Stimulated activated CD8-positive, alpha-beta memory T cell treated with anti-CD3 and anti-CD28 coated beads, Interleukin-7, amount 100 ng/mL, for 24 hours (primary cell): ENCODE results near the gene RWDD4.

Experiments
- DNase-seq: peaks from one replicate; pipeline ENCODE4 v3.0.0-alpha.2; 2020; ENCODE audit warnings: low read depth

RWDD4 gene

DNA sequence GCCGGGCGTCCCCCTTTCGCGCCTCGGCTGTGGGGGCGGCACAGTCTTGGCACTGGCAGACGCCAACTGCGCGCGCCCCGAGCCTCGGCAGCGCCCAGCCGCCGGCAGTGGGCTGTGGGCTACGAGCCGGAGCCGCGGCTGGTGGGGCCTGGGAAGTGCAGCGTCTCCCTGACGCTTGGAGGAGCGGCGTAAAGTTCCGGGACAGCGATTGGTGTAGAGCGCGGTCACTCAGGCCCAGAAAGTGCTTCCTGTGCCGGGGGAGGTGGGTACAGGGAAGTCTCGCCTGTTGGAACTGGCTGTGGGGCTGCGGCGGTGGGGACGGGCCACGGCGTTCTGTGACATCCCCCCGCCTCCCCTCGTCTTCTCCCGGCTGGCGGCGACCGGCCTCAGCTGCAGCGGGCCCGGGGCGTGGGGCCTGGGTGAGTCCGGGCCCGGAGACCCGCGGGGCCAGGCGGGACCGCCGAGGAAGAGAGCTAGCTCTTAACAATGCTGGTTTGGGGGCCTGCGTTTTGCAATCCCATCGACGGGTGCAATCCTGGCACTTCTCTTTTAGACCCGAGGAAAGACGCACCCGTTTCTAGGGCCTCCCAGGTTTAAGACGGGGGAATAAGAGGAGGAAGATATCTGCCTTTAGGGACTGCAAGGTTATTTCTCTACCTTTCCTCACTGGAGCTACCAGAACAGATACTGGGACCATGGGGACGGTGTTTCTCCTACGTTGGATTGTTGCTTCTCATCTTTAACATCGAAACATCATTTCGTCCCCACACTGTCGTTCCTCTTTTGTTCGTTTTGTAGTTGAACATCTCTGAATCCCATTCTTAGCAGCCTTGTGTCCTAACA lies at the start of gene RWDD4, which contains the start of gene TRAPPC11:
TSS of gene RWDD4 (minus strand) at position 157 of the 843 bp plus-strand sequence. CDS start 233 bp downstream, outside the sequence.
TSS of gene TRAPPC11 (plus strand) at position 265 of the 843 bp plus-strand sequence. CDS start 4,575 bp downstream, outside the sequence.
- DNase-seq = peak; percentile 94

DNA sequence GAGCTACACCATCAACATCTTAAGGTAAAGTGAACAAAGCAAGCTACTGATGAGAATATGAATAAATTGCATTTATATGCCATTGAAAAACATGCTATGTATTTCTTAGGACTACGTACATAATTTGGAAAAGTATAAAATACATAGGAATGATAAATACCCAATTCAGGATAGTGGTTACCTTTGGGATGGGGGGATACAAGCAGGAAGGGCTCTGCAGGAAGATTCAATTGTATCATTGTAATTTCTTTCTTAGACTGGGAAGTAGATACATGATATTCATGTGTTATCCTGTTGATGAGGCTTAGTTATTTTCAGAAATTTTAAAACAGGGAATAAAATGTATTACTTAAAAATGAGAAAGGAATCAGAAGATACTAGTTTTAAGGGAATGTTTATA lies 43.5 kb upstream of the RWDD4 start:
- DNase-seq = no peak

DNA sequence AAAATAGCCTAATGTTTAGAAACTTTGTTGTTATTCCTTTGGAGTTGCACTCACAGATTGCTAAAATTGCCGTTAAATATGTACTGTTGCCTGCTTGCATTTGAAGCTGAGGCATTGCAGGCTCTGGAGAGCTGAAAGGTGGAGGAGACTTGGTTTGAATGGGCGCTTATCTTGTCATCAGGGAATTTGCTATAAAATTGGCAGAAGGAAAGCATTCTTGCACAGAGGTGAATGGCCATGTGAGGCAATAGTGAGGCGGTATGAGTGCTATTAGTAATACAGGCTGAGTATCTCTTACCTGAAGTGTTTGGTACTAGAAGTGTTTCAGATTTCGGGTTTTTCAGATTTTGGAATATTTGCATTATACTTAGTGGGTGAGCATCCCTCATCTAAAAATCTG lies 41.4 kb upstream of the RWDD4 start:
- DNase-seq = no peak

DNA sequence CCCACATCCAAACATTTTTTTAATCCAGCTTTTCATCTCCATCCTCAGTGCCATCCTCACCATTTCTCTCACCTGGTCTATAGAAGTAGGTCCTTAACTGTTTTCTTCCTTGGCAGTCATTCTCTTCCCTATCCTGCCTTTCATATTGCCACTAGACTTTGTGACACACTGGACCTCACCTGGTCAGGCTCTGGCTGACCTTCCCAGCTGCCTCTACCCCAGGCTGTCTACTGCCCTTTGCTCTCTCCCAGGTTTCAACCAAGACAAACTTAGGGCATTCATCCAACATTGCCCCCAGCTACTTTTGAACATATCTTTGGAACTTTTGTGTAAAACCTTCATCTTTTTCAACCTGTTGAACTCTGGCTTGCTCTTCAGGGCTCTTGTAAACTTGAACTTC lies 39.9 kb upstream of the RWDD4 start:
- no peak for DNase-seq

DNA sequence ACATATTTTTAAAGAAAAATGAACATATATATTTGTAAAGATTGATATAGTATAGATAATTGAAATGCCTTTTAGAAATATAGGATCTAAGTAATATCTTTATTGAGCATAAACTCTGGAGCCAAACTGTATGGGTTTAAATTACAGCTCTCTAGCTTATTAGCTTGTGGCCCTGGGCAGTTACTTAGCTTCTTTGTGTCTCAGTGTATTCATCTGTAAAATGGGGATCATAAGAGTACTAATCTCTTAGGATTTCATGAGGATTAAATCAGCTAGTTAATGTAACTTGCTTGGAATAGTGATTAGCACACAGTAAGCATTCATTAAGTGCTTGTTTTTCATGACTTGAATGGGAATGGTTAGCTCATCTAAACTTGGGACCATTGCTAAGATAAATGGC lies 32.9 kb upstream of the RWDD4 start:
- no peak for DNase-seq

DNA sequence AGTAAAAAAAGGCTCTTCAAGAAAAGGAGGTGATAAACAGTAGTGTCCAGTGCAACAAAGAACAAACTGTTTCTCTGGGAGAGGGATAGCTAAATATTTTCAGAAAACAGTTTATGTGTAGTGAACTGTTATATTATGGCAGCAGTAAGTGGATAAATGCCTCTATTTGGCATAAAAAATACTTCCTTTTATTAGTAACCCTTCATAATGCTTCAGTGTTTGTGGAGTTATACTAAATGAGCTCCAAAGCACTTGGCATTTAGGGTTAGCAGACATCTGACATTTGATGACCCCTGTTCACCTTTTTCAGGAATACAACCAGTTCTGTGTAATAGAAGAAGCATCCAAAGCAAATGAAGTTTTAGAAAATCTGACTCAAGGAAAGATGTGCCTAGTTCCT lies 32.0 kb upstream of the RWDD4 start:
- no peak for DNase-seq

DNA sequence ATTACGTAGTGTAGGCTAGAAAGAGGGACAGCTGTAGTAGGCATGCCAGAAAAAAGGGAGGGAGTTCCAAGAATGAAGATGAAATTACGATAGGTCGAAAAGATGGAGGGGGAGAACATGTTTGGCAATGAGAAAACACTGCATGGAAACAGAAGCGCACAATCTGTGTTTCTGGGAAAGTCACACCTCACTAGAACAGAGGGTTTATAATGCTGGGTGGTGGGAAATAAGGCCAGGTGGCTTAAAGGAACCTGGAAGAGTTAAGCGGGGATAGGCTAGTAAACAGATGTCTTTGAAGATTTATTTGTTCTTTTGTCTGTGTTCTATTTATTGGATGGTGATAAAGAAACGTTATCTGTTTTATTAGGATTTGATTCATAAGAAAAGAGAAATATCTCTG lies 29.2 kb upstream of the RWDD4 start:
- DNase-seq = no peak

DNA sequence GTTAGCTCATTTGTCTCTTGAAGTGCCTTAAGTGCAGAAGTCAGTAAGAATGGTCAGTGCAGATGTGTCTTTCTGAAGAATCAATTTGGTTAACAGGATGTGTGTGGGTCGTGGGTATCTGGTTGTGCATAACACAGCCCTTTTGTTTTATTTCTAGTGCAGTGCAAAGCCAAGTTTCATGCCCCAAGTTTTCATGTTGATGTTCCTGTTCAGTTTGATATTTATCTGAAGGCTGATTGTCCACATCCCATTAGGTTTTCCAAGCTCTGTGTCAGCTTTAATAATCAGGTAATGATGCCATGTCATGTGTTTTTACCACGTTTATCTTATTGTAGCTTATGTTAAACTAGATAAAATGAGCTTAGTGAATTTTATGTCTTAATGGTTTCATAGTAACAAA lies 27.5 kb upstream of the RWDD4 start:
- DNase-seq = no peak

DNA sequence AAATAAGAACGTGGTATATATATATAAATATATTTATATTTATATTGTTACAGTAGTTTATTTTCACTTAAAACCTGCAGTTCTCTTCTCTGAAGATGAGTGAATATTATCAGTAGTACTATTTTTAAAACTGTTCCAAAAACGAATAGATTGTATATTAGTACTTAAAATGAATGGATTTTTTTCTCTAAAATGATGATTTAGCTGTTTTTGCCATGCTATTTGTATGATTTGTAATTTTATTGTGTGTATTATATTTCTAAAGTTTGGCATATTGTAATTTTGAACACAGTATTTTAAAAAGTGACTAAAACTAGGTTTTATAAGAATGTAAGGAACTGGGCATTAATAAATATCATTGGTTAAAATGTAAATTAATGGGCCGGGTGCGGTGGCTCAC lies 22.1 kb upstream of the RWDD4 start:
- no peak for DNase-seq

DNA sequence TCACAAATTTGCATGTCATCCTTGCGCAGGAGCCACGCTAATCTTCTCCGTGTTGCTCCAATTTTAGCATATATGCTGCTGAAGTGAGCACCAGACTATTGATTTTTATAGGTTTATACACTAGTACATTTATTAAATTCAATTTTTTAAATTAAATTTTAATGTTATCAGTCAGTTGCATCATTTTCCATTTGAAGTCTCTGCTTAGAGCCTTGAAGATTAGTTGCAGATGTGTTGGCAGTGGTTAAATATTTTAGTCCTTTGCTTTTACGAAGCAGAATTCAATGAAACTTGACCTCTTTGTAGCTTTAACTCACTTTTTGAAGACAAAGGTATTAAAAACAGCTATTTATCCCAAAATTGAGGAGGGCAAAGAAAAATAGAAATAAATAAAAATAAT lies 16.6 kb upstream of the RWDD4 start:
- no peak for DNase-seq

DNA sequence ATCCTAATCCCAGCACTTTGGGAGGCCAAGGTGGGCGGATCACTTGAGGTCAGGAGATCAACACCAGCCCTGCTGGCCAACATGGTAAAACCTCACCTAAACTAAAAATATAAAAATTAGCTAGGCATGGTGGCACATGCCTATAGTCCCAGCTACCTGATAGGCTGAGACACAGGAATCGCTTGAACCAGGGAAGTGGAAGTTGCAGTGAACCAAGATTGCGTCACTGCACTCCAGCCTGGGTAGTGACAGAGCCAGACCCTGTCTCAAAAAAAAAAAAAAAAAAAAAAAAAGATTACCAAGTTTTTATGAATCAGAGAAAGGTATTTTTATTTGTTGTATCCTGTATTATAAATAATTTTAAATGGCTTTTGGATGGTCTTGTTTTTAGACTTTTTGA lies 15.2 kb upstream of the RWDD4 start:
- DNase-seq = no peak

DNA sequence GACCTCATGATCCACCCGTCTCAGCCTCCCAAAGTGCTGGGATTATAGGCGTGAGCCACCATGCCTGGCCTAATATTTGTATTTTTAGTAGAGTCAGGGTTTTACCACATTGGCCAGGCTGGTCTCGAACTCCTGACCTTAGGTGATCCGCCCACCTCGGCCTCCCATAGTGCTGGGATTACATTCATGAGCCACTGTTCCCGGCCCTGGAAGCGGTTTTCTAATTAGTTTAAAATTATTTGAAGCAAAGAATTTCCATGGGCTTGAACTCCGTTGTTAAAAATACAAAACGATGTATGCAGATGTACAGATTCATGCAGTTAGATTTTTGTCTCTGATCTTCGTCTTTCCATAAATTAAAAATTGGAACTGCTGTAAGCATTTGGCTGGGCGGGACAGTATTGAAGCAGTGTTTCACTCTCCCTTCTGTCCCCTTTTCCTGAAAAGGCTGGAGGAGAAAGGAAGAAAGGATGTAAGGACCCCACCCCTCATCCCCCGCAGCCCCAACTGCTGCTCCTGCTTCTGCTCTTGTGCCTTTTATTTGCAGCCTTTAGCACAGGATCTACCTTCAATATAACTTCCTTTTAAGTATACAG lies 12.1 kb upstream of the RWDD4 start:
- no peak for DNase-seq

DNA sequence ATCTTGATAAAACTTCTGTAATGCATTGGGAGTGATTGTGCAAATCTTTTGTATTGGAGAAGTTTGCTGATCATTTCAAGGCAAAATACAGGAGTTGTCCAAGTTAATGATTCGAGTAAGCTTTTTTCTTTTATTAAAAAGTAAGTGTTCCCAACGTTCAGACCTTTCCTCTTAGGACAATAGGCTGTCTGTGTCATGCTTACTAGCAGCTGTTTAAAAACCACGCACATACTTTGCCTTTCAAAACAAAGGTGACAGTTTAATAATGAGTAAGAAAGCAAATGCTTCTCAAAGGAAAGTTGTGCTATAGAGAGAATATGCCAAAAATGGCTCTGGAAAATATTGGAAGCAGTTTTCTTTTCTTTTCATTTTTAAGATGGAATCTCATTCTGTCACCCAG lies 11.3 kb upstream of the RWDD4 start:
- no peak for DNase-seq

DNA sequence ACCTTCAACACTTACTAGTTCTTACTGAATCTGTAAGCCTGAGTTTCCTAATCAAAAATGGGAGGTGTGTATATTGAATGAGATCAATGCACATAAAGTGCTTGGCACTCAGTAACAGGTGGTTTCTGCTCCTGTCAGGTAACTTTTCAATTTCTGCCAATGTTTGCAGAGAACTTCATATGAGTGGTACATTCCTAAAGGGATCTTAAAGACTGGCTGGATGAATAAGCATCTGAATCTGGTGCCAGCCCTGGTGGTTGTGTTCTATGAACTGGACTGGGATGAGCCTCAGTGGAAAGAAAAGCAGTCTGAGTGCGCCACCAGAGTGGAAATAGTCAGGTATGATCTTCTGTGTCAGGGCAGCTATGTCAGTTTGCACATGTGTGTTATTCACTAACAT lies 7.1 kb upstream of the RWDD4 start:
- DNase-seq = no peak

DNA sequence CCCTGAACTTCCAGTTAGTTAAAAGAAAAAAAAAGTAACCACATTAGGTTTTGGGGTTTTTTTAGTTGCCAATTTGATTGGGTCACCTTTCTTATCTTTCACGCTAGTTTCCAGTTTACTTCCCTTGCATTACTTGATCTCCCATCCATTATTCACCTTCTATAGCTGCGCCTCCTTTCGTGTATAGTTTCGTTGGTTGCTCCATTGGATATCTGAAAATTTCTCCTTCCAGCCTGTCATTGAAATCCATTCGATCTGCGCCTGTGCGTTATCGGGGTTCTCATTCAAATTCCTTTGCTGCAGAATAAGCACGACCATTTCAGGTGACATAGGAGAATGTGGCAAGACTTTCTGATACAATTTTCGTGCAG lies 872 bp upstream of the RWDD4 start:
- DNase-seq = no peak

DNA sequence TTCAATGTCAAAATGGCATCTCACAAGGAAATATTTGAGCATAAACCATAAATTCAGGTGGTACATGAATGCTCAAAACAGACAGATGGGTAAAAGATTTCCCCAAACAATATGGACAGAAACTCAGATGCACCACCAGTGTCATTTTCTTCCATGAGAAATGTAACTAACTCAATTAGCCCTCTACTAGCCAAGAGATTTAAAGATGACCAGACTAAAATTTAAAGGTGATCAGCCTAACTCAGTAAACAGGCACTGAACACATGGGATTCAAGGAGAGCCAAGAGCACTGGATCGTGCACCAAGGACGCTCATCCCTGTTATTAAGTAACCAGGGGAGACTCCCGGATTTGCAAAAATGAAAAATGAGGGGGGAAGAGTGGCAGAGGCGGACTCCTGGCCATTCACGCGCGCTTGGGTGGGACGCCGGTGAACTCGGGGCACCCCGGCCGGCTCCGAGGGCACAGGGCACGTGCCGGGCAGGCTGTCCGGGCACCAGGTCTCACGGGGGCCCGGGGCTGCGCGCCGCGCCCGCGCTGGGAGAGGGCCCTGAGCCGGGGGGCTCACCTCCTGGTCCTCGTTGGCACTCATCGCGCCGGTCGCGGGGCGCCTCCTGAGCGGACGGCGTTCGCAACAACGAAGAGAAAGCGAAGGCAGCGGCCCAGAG lies 490 bp downstream of the RWDD4 start:
- no peak for DNase-seq

DNA sequence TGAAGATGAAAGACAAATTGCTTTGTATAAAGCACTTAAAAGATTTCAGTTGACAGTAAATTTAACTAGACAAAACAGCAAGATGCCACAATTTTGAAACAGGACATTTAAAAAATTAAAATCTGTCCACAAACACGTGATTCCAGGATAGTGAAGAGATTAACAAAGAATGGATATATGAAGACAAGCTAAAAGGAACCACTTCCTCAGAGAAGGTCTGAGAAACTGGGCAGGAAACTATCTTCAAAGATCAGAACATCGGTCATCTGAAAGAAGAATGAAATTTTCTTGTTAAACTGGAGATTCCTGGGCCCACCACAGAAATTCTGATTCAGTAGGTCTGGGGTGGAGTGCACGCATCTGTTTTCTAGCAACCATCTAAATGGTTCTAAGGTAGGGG lies 1.4 kb downstream of the RWDD4 start:
- no peak for DNase-seq

DNA sequence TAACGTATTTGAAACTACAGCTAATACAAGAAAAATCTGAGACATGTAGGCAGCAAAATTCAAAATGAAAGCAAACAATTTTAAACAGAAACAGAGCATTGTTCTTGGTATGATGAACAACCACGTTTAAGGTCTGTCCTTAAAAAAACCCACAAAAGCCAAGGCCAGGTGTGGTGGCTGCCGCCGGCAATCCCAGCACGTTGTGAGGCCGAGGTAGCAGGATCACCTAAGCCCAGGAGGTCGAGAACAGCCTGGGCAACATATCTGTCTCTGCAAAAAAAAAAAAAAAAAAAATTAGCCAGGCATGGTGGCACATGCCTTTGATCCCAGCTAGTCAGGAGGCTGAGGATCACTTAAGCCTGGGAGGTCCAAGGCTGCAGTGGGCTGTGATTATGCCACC lies 13.7 kb downstream of the RWDD4 start:
- DNase-seq = no peak

DNA sequence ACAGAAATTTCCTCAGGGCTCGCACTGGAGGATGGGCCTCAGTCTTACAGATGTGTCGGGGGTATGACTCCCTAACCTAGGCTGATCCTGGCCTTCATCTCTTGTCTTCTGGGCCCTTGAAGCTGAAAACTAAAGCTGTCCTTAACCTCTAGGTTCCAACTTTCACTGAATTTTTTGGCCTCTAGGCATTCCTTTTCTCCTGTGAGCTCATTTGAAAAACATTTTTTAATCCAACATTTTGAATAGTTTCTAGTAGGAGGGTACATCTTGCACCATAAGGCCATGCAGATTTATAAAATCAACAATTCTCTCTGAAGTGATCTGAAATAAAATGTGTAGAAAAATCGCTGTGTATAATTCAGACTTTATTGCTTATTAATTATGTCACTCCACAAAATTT lies 19.7 kb downstream of the RWDD4 start:
- no peak for DNase-seq

DNA sequence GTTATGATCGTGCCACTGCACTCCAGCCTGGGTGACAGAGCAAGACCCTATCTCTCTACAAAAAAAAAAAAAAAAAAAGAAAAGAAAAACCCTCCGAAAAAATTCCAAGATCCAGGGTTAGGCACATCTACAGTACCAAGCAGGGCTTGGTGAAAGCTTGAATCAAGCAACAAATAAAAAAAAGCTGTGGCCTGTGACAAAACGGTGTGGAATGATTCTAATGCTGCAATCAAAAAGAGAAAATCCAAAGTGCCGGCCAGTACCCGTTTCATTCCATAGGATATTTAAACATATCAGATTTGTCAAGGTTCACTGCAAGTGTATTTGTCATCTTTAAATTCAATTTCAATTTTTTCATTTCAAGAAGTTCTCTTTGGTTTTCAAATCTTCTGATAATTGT lies 20.5 kb downstream of the RWDD4 start:
- DNase-seq = no peak

DNA sequence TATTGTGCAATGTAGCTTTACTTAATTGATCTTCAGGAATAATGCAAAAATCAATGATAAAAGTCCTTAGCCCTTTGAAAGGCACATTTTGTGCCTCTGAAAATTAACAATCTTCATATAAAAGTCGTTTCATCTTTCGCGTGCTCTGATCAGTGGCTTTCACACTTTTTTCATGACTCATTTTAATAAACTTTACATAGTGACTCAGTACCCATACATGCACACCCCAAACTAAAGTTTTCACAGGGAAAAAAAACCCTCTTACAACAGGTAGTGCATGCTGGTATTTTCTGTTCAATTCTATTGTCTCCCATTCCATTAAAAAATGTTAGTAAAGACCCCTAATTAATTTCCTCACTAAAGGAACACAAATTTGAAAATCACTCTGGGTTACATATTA lies 21.5 kb downstream of the RWDD4 start:
- DNase-seq = no peak

DNA sequence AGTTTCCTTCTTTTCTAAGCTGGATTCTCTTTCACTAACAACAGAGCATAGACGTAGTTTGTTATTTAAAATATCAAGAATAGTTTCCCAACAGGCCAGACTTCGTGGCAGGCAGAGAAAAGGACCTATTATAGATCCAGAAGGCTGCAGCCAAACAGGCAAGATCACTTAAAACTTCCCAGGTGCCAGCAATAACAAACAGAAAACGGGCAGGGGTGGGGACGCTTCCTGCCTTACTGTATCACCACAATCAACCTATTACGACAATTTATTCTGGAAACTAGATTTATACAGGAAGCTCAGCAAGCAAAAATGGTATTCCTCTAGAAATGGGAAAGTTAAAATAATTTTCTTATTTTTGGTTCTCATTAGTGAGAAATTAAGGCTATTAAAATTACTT lies 22.1 kb downstream of the RWDD4 start:
- DNase-seq = no peak

DNA sequence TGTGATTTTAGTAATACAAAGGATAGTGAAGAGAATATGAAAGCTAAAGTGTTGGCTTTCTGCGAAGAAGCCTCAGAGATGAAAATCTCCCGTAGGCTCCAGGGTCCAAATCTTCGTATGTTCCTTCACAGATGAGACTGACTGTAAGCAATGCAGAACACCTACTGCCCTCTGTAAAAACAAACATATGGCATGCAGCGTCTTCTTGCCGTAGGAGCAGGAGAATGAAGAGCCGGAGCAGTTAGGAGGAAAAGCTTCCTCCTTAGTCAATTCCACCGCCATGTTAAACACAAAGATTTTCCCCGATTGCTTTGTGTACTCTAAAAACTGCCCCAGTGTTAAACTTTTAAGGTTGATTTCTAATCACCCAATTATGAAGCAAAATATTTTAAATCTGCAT lies 22.5 kb downstream of the RWDD4 start:
- no peak for DNase-seq
